GM21737 (cell line): ENCODE data around the gene WDHD1.
"Not testable (repeated sequence)": the region's sequence is repeated elsewhere in the genome, so short reads cannot be mapped to it uniquely, and the experiment has no call there.

Experiments
- ATAC-seq: cut with Tn5 transposase; IDR thresholded peaks from one replicate; pipeline ENCODE4 v1.9.1; 2021; ENCODE audit warnings: mild to moderate bottlenecking, moderate library complexity; ENCODE audit not compliant: unreplicated experiment

Gene WDHD1

GRCh38 chr14:55026793-55027561, at the start of gene WDHD1, which contains the start of gene SOCS4:
Gene WDHD1 (minus strand): TSS chr14:55027099. CDS start chr14:55026787, 312 bp downstream.
Gene SOCS4 (plus strand): TSS chr14:55027236. CDS start chr14:55043042, 15,806 bp downstream.
- ATAC-seq = peak; percentile 92

GRCh38 chr14:55075628-55076175, 48.8 kb upstream of the WDHD1 start:
- no peak for ATAC-seq

GRCh38 chr14:55074662-55075061, 47.8 kb upstream of the WDHD1 start:
- ATAC-seq = peak; percentile 40

GRCh38 chr14:55073856-55074255, 47.0 kb upstream of the WDHD1 start:
- no peak for ATAC-seq

- peak; percentile 43 for ATAC-seq
These were observed 45.2 kb upstream of the WDHD1 start for GRCh38 chr14:55071870-55072640.

- ATAC-seq = no peak
These were observed 44.1 kb upstream of the WDHD1 start for GRCh38 chr14:55070981-55071411.

GRCh38 chr14:55066223-55066622, 39.3 kb upstream of the WDHD1 start:
- no peak for ATAC-seq

- ATAC-seq = no peak
These were observed 38.5 kb upstream of the WDHD1 start for GRCh38 chr14:55065411-55065810.

- not testable (repeated sequence) for ATAC-seq
These were observed 38.0 kb upstream of the WDHD1 start for GRCh38 chr14:55064896-55065295.

- ATAC-seq = no peak
These were observed 35.8 kb upstream of the WDHD1 start for GRCh38 chr14:55062517-55063351.

- no peak for ATAC-seq
These were observed 32.4 kb upstream of the WDHD1 start for GRCh38 chr14:55059333-55059732.

- ATAC-seq = no peak
These were observed 31.0 kb upstream of the WDHD1 start for GRCh38 chr14:55057919-55058318.

- no peak for ATAC-seq
These were observed 27.2 kb upstream of the WDHD1 start for GRCh38 chr14:55054098-55054497.

GRCh38 chr14:55053500-55053899, 26.6 kb upstream of the WDHD1 start:
- ATAC-seq = no peak

- no peak for ATAC-seq
These were observed 26.1 kb upstream of the WDHD1 start for GRCh38 chr14:55053018-55053417.

- ATAC-seq = no peak
These were observed 25.5 kb upstream of the WDHD1 start for GRCh38 chr14:55052269-55052930.

GRCh38 chr14:55051423-55052268, 24.7 kb upstream of the WDHD1 start, which contains the start of gene MAPK1IP1L:
Gene MAPK1IP1L (plus strand): TSS chr14:55051647. CDS start chr14:55061684, 10,037 bp downstream.
- peak; percentile 92 for ATAC-seq

GRCh38 chr14:55051165-55051422, 24.2 kb upstream of the WDHD1 start:
- ATAC-seq = no peak

- ATAC-seq = no peak
These were observed 22.1 kb upstream of the WDHD1 start for GRCh38 chr14:55048900-55049436.
